Measurements from ENCODE around the gene USP12. TPM values are rescaled to one million over a fixed set of nuclear protein-coding genes. Genes with fewer than 3 reads are reported as not detected.
A peak's percentile ranks its signal among the peaks of the same experiment; 100 is the strongest.

The USP12 gene
- total RNA-seq, 1 donor from 2014 or later, result 30.8 TPM

DNA sequence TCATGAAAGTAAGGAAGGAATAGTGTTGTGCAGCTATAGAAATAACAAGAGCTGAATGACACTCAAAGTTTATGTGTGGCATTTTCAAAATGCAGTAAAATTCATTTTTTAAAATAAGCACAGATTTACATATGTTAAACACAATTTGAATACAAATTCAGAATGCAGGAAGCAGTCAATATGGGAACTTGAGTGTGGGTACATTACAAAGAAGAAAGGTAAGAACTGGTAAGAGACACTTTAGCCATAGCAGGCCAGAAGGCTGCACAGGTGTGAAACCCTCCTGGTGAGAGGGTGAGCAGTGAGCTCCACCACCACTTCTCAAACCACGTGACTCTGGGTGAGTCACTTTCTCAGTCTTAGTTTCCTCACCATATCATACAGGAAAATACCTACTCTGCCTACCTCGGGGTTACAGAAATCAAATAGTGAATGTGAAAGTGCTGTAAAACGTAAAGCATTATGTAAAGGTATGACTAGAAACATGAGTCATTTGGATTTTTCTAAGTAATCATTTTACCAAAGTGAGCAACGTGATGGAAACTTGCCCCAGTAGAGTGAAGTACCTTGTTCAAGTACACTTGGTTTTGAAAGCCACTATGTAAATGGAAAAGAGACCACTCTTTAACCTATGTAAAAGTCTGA, 40.5 kb downstream of the USP12 start:
- no peak for DNase-seq (ENCODE audit: low spot score, unreplicated experiment)
- no peak overlapping the region for H3K27ac Mint-ChIP-seq
- TF ChIP-seq, protein P1, sequence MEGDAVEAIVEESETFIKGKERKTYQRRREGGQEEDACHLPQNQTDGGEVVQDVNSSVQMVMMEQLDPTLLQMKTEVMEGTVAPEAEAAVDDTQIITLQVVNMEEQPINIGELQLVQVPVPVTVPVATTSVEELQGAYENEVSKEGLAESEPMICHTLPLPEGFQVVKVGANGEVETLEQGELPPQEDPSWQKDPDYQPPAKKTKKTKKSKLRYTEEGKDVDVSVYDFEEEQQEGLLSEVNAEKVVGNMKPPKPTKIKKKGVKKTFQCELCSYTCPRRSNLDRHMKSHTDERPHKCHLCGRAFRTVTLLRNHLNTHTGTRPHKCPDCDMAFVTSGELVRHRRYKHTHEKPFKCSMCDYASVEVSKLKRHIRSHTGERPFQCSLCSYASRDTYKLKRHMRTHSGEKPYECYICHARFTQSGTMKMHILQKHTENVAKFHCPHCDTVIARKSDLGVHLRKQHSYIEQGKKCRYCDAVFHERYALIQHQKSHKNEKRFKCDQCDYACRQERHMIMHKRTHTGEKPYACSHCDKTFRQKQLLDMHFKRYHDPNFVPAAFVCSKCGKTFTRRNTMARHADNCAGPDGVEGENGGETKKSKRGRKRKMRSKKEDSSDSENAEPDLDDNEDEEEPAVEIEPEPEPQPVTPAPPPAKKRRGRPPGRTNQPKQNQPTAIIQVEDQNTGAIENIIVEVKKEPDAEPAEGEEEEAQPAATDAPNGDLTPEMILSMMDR (IDR thresholded peaks at IDR 0.05; ENCODE audit: unreplicated experiment), result no peak
- H3K36me3 Mint-ChIP-seq (ENCODE audit: insufficient read depth), result peaks cover 13% of the 10 kb centered on the region
- no peaks in the 10 kb centered on the region for H3K27me3 Mint-ChIP-seq
- peaks cover 6% of the 10 kb centered on the region for H3K4me1 Mint-ChIP-seq (ENCODE audit: low read depth)
- H3K4me3 Mint-ChIP-seq (ENCODE audit: low read depth), result no peak overlapping the region
- H3K9me3 Mint-ChIP-seq (ENCODE audit: low read depth), result peaks cover 10% of the 10 kb centered on the region

DNA sequence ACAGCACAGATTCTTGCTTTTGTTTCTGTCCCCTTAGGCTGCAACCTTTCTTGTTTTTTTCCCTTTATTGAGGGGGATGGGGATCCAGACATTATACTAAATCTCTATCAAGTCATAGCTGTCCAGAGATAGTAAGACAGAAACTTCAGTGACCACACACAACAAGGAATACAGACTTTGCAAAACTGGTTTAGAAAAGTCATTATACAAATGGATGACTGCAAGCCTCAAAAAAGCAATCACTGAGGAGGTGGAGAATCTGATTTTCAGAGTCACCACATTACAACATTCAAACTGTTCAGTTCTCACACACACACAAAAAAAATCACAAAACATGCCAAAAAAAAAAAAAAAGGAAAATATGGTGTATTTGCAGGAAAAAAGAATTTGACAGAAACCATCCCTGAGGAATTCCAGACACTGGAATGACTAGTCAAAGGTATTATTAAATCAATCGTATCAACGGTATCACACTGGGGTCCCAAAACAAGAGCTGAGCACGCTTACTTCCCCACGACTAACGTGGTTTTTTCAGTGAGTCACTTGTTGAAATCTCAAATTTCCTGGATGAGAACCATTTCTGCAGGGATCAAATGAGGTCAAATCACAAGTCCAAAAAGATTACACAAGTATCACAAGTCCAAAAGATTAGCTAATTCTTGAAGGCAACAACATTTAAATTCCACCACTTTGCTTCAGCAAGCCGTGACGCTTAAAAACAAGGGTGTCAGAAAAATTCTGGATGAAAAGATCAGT, 41.2 kb downstream of the USP12 start:
- no peak overlapping the region for H3K27ac Mint-ChIP-seq
- H3K4me1 Mint-ChIP-seq (ENCODE audit: low read depth), result peaks cover 6% of the 10 kb centered on the region
- peaks cover 10% of the 10 kb centered on the region for H3K9me3 Mint-ChIP-seq (ENCODE audit: low read depth)

DNA sequence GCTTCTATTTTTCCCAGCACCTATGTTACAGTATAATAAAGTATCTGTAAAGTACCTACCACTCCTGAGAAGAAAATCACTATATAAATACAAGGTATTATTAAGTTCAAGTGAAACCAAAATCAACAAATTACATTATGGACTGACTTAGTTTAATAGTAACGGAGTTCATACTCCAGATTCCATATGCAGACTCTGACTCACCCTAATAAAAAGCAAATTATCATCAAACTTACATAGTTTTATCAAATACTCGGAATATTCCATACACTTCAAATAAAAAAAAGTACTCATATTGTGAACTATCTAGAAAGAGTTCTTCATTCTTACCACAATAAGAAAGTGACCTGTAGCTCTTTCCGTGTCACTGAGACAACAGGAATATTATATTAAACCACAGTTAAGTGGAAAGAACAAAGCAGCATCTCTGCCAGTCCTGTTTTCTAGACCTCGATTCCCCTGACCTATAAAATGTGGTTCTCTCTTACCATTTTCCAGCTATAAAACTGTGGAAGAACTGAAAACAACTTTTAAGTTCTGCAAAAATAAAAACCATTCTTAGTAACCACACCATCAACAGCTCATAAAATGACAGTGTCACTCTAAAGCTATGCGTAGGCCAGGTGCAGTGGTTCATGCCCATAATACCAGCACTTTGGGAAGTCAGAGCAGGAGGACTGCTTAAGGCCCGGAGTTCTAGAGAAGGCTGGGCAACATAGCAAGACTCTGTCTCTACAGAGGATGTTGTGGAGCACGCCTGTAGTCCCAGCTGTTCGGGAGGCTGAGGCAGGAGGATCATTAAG, 42.6 kb downstream of the USP12 start:
- Mint-ChIP-seq H3K27ac (no peak overlapping the region), H3K9me3 (ENCODE audit: low read depth) (peaks cover 18% of the 10 kb centered on the region), H3K4me1 (ENCODE audit: low read depth) (peaks cover 3% of the 10 kb centered on the region), H3K27me3 (no peaks in the 10 kb centered on the region), H3K36me3 (ENCODE audit: insufficient read depth) (peaks cover 22% of the 10 kb centered on the region), H3K4me3 (ENCODE audit: low read depth) (no peak overlapping the region)
- DNase-seq (ENCODE audit: low spot score, unreplicated experiment), result no peak
- TF ChIP-seq, protein P1 (IDR thresholded peaks at IDR 0.05; ENCODE audit: unreplicated experiment), result no peak

More for the DNA sequence above, 41.2 kb downstream of the USP12 start:
- H3K36me3 Mint-ChIP-seq (ENCODE audit: insufficient read depth), result peaks cover 14% of the 10 kb centered on the region
- H3K4me3 Mint-ChIP-seq (ENCODE audit: low read depth), result no peak overlapping the region
- no peaks in the 10 kb centered on the region for H3K27me3 Mint-ChIP-seq
- DNase-seq (ENCODE audit: low spot score, unreplicated experiment), result no peak
- TF ChIP-seq, protein P1 (IDR thresholded peaks at IDR 0.05; ENCODE audit: unreplicated experiment), result no peak

- TF ChIP-seq, protein P1 (IDR thresholded peaks at IDR 0.05; ENCODE audit: unreplicated experiment), result no peak
- no peak for DNase-seq (ENCODE audit: low spot score, unreplicated experiment)
- H3K4me3 Mint-ChIP-seq (ENCODE audit: low read depth), result no peak overlapping the region
- peak overlapping the region; percentile 73 for H3K27ac Mint-ChIP-seq
- peaks cover 31% of the 10 kb centered on the region for H3K9me3 Mint-ChIP-seq (ENCODE audit: low read depth)
- no peaks in the 10 kb centered on the region for H3K27me3 Mint-ChIP-seq
- H3K36me3 Mint-ChIP-seq (ENCODE audit: insufficient read depth), result peaks cover 35% of the 10 kb centered on the region
- H3K4me1 Mint-ChIP-seq (ENCODE audit: low read depth), result peaks cover 3% of the 10 kb centered on the region
Observed at GRCh38 chr13:27126859-27127258, 44.8 kb downstream of the USP12 start.

Data from progenitor cell of endocrine pancreas (in vitro differentiated cells).